EH (cell line): ENCODE measurements around the gene HNRNPH2.
A peak's percentile ranks its signal among the peaks of the same experiment; 100 is the strongest.

Experiments
- DNase-seq: peaks from one replicate; pipeline ENCODE4 v3.0.0-alpha.2; 2015; ENCODE audit warnings: low read depth

HNRNPH2 gene

GRCh38 chrX:101397779-101398178, 10.2 kb upstream of the HNRNPH2 start:
- DNase-seq: peak; percentile 24

- no peak for DNase-seq
These were observed 9.3 kb upstream of the HNRNPH2 start for GRCh38 chrX:101398694-101399093.

DNA sequence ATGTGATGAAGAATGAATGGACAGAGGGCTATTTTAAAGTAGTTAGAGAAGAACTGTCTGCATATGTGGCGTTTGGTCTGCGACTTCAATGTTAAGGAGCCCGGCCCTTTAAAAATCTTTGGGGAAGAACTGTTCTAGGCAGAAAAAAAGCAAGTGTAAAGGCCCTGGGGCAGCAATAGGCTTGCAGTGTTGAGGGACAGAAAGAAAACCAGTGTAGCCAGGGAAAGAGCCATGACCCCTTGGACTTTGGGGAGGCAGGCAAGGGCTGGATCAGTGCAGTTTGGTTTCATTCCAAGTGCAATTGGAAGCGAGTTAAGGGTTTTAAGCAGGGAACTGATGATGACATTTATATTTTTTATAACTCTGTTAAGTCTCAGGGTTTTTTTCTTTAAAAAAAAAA, 8.2 kb upstream of the HNRNPH2 start:
- DNase-seq: no peak

DNA sequence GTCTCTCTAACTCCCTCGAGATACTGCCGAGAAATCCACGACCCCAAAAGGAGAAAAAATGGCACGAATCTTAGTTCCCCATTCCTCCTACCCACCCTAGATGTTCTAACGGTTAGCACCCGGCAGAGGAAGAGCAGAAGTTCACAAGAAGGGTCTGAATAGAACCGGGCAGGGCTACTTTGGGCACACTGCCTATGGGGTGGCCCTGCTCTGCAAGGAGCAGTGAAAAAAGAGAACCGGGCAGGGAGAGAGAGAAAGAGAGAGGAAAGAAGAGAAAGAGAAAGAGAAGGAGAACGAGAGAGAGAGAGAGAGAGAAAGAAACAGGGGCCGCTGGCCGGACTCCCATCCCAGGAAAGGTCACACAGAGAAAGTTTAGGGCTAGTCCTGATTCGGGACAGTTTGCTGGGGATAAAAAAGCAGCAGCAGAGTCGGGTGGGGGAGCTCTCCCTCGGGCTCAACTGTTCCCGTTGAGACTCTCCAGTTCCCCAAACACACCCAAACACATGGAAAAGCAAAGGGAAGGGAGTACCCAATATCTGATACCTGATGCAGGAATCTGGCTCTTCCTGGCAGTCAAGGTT, 765 bp upstream of the HNRNPH2 start:
- DNase-seq: no peak

DNA sequence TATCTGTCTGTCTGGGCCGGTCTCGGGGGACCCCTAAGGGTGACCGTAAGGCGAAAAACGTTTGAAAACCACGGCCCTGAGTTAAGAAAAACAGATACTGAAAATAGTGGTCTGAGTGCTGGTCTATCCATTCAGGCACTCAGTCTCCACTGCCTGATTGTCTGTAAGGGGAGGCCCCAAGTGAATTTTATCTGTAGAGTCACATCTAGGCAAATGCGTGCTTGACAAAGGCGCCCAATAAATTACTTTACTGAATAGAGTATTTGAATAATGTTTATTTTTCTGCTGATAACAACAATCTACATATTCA, 465 bp downstream of the HNRNPH2 start:
- no peak for DNase-seq

DNA sequence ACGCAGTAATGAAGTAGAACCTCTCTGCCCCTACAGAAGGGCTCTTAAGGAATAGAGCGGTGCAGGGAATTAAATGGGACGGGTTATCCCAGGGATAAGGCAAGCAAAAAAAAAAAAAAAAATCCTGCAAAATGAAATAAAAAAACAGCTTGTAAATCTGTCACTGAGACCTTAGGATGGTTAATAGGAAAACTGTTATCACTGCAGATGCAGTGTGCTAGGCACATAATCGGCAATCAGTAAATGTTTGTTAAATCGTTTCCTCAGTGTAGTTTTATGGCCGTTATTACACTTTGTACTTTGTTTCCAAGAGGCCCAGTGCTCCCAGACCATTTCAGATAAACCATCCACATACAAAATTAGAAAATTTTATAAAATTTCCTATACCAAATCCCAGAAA, 1.0 kb downstream of the HNRNPH2 start:
- peak; percentile 20 for DNase-seq

GRCh38 chrX:101410461-101410860, 2.4 kb downstream of the HNRNPH2 start:
- no peak for DNase-seq

GRCh38 chrX:101411984-101412383, 4.0 kb downstream of the HNRNPH2 start:
- no peak for DNase-seq

DNA sequence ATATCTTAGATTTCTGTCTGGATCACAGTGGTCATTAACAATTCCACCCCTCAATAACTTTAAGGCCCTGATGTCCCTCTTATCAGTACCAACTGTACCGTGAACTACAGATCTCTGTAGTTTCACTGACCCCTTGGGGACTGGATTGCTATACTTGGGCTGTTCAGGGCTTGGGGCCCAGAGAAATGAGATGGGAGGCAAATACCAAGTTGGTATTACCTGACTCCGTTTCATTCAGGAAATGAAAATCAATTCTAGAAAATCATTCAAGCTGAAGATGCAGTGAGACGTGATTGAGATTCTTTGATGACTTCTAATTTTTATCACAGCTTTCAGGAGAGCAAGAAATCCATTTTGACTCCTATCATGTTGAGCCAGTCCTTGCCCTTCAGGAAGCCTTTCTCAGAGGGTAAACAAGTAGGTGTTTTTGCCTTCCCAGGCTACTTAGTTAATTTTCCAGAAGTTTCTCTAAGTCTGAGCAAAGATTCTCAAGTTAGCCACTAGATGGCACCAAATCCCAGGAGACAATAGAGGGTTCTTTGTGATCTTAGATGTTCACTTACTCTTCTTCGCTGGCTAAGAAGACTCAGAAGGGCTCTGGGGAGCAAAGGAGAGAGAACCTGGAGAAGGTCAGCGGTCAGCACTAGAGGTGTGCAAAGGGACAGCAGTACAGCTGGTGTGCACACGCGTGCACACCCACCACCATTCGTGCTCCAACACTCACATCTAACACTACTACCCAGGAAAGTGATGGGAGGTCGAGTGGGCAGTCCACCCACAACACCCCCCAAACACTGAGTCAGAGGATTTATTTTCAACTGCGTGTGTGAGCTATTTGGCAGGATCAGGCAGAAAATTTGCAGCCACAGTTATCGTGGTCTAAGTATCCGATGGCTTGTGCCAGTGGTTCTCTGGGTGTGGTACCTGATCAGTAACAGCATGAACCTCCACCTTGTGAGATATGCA, 7.4 kb downstream of the HNRNPH2 start:
- DNase-seq: peak; percentile 70

DNA sequence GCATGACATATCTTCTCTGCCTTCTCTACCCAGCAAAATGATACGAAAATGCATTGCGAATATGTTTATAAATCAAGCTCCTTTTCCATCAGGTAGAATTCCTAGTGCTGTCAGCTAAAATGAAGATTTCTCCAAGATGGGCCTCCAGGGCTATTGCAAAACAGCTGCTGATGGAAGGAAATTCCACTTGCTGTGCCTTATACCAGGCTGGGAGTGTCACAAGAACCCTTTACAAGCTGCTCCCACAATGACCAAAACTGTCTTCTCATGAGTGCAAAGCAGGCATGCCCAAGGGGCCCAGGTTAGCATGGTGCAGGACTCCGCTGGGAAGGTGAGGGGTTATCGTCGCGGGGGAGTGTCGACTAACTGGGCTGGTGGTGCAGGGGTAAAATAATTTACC, 8.7 kb downstream of the HNRNPH2 start:
- DNase-seq: no peak

- DNase-seq: no peak
These were observed 9.2 kb downstream of the HNRNPH2 start for GRCh38 chrX:101417190-101417589.

DNA sequence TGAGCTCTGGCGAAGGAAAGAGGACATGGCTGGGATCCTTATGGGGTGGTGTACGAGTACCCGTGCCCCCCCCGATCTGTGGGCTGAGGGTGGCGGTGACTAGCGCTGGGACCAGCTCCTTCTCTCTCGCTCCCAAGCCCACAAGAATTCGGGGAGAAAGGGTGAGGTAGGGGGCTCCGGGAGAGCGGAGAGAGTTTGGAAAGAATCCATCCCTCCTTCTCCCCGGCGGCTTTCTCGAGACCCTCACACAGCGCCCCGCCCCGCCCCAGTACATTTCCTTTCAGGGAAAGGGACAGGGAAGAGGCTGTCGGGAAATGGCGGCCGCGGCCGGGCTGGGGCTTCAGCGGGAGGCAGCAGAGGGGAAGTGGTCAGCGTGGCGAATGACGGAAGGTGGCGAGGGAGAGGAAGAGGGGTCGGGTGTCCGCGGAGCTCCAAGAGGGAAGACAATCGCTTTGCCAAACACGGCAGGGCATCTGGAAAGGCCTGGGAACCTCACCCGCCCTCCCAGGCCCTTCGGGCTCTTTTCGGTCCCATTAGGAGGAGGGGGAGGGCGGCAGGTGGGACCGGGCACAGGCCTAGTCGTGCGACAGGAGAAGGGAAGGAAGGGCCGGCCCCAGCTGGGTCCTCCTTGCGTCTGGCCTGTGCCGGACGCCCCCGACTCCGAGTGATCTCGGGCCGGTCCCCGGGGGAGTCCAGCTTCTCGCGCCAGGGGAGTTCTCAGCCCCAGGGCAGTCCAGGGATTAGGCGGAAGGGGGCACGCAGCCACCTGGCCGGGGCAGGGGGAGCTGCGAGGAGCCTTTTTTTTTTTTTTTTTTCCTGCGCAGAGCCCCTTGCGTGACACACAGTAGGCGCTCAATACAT, 10.2 kb downstream of the HNRNPH2 start:
- DNase-seq: peak; percentile 62

GRCh38 chrX:101419489-101419888, 11.5 kb downstream of the HNRNPH2 start:
- no peak for DNase-seq

DNA sequence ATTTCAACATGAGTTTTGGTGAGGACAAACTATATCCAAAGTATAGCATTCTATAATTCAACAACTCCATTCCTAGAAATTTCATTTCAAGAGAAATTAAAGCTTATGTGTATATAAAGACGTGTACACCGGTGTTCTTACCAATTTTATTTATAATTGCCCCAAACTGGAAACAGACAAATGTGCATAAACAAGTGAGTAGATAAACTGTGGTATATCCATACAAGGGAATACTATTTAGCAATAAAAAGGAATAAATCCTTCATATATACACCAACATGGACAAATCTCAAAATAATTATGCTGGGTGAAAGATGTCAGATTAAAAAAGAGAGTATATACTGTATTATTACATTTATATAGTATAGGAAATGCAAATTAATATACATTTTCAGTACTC, 19.9 kb downstream of the HNRNPH2 start:
- no peak for DNase-seq

- DNase-seq: peak; percentile 75
These were observed 21.9 kb downstream of the HNRNPH2 start for GRCh38 chrX:101429934-101430333.

DNA sequence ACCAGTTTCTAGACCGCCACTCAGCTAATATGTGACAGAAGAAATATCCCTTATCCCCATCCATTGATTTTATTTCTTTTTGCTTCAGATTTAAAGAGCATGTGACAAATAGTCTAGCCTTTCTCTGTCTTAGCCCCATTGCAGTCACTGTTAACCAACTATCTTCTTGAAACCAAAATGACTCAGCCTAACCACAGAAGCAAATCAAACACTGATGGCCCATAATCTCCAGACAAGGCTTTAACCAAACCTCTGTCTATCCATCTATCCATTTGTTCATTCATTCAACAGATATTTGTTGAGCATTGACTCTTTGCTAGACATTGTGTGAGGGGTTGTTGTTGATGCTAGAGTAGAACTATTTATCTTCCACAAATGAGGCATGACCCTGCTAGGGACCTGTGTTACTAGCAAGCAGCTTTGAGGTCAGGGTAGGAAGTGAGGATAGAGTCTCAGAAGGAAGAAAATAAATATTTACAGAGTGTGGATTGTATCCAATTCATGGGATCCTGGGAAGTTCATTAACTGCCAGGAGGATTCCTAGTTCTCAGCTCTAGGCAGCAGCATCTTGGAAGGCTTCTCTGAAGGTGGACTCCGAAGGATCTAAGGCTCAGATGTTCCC, 22.5 kb downstream of the HNRNPH2 start:
- peak; percentile 66 for DNase-seq

DNA sequence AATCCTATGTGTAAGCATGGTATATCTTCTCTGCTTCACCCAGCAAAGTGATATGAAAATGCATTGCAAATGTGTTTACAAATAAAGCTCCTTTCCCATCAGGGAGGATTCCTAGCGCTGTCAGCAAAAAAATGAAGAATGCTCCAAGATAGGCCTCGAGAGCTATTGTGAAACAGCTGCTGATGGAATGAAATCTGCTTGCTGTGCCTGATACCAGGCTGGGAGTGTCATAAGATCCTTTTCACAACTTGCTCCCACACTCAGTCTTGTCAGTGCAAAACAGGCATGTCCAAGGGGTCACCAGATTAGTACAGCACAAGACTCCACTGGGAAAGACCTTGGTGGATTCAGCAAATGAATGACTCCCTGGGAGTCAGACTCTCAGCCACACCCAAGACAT, 34.1 kb downstream of the HNRNPH2 start:
- DNase-seq: no peak

DNA sequence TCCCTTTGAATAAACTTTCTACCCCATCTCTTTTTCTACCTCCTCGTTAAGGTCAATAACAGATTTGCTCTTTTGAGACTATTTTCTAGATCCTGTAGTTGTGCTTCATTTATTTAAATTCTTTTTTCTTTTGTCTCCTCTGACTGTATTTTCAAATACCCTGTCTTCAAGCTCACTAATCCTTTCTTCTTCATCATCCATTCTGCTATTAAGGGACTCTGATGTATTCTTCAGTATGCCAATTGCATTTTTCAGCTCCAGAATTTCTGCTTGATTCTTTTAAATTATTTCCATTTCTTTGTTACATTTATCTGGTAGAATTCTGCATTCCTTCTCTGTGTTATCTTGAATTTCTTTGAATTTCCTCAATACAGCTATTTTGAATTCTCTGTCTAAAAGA, 41.3 kb downstream of the HNRNPH2 start:
- no peak for DNase-seq

DNA sequence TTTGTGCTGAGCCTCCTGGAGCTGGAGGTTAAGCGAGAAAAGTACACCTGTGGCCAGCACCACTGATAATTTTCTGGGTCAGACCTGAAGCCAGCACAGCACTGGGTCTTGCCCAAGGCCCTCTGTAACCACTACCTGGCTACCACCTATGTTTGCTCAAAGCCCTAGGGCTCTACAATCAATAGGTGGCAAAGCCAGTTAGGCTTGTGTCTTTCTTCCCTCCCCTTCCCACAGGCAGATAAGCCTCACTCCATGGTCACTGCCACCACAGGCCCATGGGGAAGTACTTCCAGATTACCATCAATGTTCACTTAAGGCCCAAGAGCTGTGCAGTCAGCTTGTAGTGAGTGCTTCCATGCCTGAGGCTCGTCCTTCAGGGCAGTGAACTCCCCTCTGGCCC, 42.1 kb downstream of the HNRNPH2 start:
- DNase-seq: no peak

DNA sequence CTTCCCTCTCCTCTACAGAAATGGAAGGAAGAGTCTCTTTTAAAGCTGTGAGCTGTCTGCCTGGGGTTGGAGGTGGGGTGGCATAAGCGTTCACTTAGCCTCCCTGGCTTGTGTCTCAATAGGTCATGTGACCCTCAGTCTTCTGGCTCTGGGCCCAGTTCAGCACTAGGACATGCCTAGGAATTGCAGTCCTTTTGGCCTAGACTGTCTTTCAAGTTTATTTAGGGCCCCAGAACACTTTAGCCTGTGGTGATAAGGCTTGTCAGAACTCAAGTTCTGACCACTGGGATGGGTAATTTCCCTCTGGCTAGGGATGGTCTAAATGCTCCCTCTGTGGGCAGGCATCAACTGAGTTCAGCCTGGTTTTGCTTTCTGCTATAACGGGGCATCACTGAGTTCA, 42.9 kb downstream of the HNRNPH2 start:
- DNase-seq: peak; percentile 13

- peak; percentile 55 for DNase-seq
These were observed 44.0 kb downstream of the HNRNPH2 start for GRCh38 chrX:101452056-101452455.

DNA sequence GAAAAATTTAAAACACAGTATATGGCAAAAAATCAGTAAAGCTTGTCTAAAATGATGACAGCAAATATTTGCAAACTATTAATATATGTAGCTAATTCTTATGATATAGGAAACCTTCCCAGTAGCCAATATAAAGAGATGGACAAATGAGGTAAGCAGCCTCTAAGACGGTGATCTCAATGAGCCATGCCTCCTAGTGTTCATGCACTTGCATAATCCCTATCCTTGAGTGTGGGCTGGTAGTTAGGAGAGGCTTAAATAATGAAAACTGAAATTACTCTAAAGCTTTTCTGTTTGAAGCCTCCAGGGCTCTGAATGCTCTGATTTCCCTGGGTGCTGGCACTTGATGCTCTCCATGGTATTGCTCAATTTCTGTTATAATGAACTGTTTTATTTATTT, 52.6 kb downstream of the HNRNPH2 start:
- peak; percentile 5 for DNase-seq
